ENCODE measurements around the gene MITF. TPM values are rescaled to one million over a fixed set of nuclear protein-coding genes. Genes with fewer than 3 reads are reported as not detected.

MITF gene
- total RNA-seq, 1 donor from 2014 or later: 5.8 TPM

- peak overlapping the region; percentile 69 for H3K27ac Mint-ChIP-seq (ENCODE audit: unreplicated experiment)
- H3K4me1 Mint-ChIP-seq (ENCODE audit: unreplicated experiment): peaks cover 55% of the 10 kb centered on the region
- H3K36me3 Mint-ChIP-seq (ENCODE audit: unreplicated experiment): no peaks in the 10 kb centered on the region
- no peak for DNase-seq (ENCODE audit: extremely low spot score, unreplicated experiment)
- peak overlapping the region; percentile 1 for H3K4me3 Mint-ChIP-seq (ENCODE audit: unreplicated experiment)
- TF ChIP-seq, protein P1, sequence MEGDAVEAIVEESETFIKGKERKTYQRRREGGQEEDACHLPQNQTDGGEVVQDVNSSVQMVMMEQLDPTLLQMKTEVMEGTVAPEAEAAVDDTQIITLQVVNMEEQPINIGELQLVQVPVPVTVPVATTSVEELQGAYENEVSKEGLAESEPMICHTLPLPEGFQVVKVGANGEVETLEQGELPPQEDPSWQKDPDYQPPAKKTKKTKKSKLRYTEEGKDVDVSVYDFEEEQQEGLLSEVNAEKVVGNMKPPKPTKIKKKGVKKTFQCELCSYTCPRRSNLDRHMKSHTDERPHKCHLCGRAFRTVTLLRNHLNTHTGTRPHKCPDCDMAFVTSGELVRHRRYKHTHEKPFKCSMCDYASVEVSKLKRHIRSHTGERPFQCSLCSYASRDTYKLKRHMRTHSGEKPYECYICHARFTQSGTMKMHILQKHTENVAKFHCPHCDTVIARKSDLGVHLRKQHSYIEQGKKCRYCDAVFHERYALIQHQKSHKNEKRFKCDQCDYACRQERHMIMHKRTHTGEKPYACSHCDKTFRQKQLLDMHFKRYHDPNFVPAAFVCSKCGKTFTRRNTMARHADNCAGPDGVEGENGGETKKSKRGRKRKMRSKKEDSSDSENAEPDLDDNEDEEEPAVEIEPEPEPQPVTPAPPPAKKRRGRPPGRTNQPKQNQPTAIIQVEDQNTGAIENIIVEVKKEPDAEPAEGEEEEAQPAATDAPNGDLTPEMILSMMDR (IDR thresholded peaks at IDR 0.05): no peak
- H3K9me3 Mint-ChIP-seq (ENCODE audit: unreplicated experiment): no peaks in the 10 kb centered on the region
- no peaks in the 10 kb centered on the region for H3K27me3 Mint-ChIP-seq (ENCODE audit: unreplicated experiment)
Measured at GRCh38 chr3:69764121-69764741, 25.0 kb downstream of the MITF start.

GRCh38 chr3:69764861-69765260, 25.6 kb downstream of the MITF start:
- no peak for DNase-seq (ENCODE audit: extremely low spot score, unreplicated experiment)
- peak overlapping the region; percentile 69 for H3K27ac Mint-ChIP-seq (ENCODE audit: unreplicated experiment)
- H3K4me3 Mint-ChIP-seq (ENCODE audit: unreplicated experiment): no peak overlapping the region
- peaks cover 62% of the 10 kb centered on the region for H3K4me1 Mint-ChIP-seq (ENCODE audit: unreplicated experiment)
- TF ChIP-seq, protein P1 (IDR thresholded peaks at IDR 0.05): no peak
- no peaks in the 10 kb centered on the region for H3K9me3 Mint-ChIP-seq (ENCODE audit: unreplicated experiment)
- H3K36me3 Mint-ChIP-seq (ENCODE audit: unreplicated experiment): no peaks in the 10 kb centered on the region
- H3K27me3 Mint-ChIP-seq (ENCODE audit: unreplicated experiment): no peaks in the 10 kb centered on the region

GRCh38 chr3:69766638-69767037, 27.4 kb downstream of the MITF start:
- Mint-ChIP-seq H3K27ac (ENCODE audit: unreplicated experiment) (no peak overlapping the region), H3K4me1 (ENCODE audit: unreplicated experiment) (peaks cover 73% of the 10 kb centered on the region), H3K36me3 (ENCODE audit: unreplicated experiment) (no peaks in the 10 kb centered on the region), H3K27me3 (ENCODE audit: unreplicated experiment) (no peaks in the 10 kb centered on the region), H3K4me3 (ENCODE audit: unreplicated experiment) (no peak overlapping the region), H3K9me3 (ENCODE audit: unreplicated experiment) (no peaks in the 10 kb centered on the region)
- no peak for DNase-seq (ENCODE audit: extremely low spot score, unreplicated experiment)
- TF ChIP-seq, protein P1 (IDR thresholded peaks at IDR 0.05): no peak

DNA sequence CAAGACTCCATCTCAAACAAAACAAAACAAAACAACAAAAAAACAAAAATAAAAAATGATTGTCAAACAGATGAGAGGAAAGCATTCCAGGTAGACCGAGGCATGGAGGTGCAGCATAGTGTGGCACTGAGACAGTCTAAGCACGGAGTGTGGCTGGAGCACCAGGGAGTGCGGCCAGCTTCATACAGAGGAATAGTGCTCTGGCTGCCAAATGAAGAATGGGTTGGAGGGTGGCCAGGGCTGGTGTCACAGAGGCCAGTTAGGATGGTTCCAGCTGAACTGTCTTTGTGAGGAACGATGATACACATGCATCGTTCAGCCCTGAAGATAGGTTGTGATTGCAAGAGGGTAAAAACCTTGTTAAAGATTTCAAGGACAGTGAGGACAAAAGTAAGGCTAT, 28.3 kb downstream of the MITF start:
- Mint-ChIP-seq H3K36me3 (ENCODE audit: unreplicated experiment) (no peaks in the 10 kb centered on the region), H3K27me3 (ENCODE audit: unreplicated experiment) (no peaks in the 10 kb centered on the region), H3K27ac (ENCODE audit: unreplicated experiment) (no peak overlapping the region), H3K4me3 (ENCODE audit: unreplicated experiment) (no peak overlapping the region), H3K9me3 (ENCODE audit: unreplicated experiment) (no peaks in the 10 kb centered on the region), H3K4me1 (ENCODE audit: unreplicated experiment) (peaks cover 66% of the 10 kb centered on the region)
- no peak for DNase-seq (ENCODE audit: extremely low spot score, unreplicated experiment)
- TF ChIP-seq, protein P1 (IDR thresholded peaks at IDR 0.05): no peak

- H3K27ac Mint-ChIP-seq (ENCODE audit: unreplicated experiment): no peak overlapping the region
- H3K4me1 Mint-ChIP-seq (ENCODE audit: unreplicated experiment): peaks cover 58% of the 10 kb centered on the region
- no peaks in the 10 kb centered on the region for H3K36me3 Mint-ChIP-seq (ENCODE audit: unreplicated experiment)
- DNase-seq (ENCODE audit: extremely low spot score, unreplicated experiment): no peak
- H3K27me3 Mint-ChIP-seq (ENCODE audit: unreplicated experiment): no peaks in the 10 kb centered on the region
- H3K4me3 Mint-ChIP-seq (ENCODE audit: unreplicated experiment): no peak overlapping the region
- no peaks in the 10 kb centered on the region for H3K9me3 Mint-ChIP-seq (ENCODE audit: unreplicated experiment)
- TF ChIP-seq, protein P1 (IDR thresholded peaks at IDR 0.05): no peak
Measured at GRCh38 chr3:69768438-69768837, 29.2 kb downstream of the MITF start.

Data from osteocyte (in vitro differentiated cells).